GM18511 (cell line): ENCODE data around the gene RIMBP2.
"Not testable (repeated sequence)": the region's sequence is repeated elsewhere in the genome, so short reads cannot be mapped to it uniquely, and the experiment has no call there.

Experiments used
- ATAC-seq: cut with Tn5 transposase; IDR thresholded peaks from one replicate; pipeline ENCODE4 v1.9.1; 2021; ENCODE audit warnings: mild to moderate bottlenecking, moderate library complexity; ENCODE audit not compliant: unreplicated experiment

RIMBP2 gene

GRCh38 chr12:130706885-130707570 lies 9.1 kb downstream of the RIMBP2 start:
- no peak for ATAC-seq

GRCh38 chr12:130706311-130706710 lies 9.8 kb downstream of the RIMBP2 start:
- no peak for ATAC-seq

GRCh38 chr12:130705178-130705822 lies 10.8 kb downstream of the RIMBP2 start:
- ATAC-seq, result no peak

GRCh38 chr12:130704606-130705005 lies 11.5 kb downstream of the RIMBP2 start:
- no peak for ATAC-seq

- ATAC-seq, result no peak
Observed at GRCh38 chr12:130703733-130704375, 12.2 kb downstream of the RIMBP2 start.

- no peak for ATAC-seq
Observed at GRCh38 chr12:130702966-130703732, 12.9 kb downstream of the RIMBP2 start.

GRCh38 chr12:130701402-130701744 lies 14.7 kb downstream of the RIMBP2 start:
- ATAC-seq, result no peak

GRCh38 chr12:130700492-130701401 lies 15.4 kb downstream of the RIMBP2 start:
- ATAC-seq, result no peak

GRCh38 chr12:130698106-130698505 lies 18.0 kb downstream of the RIMBP2 start:
- ATAC-seq, result no peak

- no peak for ATAC-seq
Observed at GRCh38 chr12:130696379-130697100, 19.6 kb downstream of the RIMBP2 start.

- ATAC-seq, result no peak
Observed at GRCh38 chr12:130695061-130695460, 21.0 kb downstream of the RIMBP2 start.

- no peak for ATAC-seq
Observed at GRCh38 chr12:130689408-130690405, 26.4 kb downstream of the RIMBP2 start.

GRCh38 chr12:130688999-130689398 lies 27.1 kb downstream of the RIMBP2 start:
- not testable (repeated sequence) for ATAC-seq

GRCh38 chr12:130687796-130688778 lies 28.0 kb downstream of the RIMBP2 start:
- ATAC-seq, result no peak

- no peak for ATAC-seq
Observed at GRCh38 chr12:130687190-130687589, 28.9 kb downstream of the RIMBP2 start.

GRCh38 chr12:130686511-130686991 lies 29.5 kb downstream of the RIMBP2 start:
- no peak for ATAC-seq

GRCh38 chr12:130685850-130686249 lies 30.2 kb downstream of the RIMBP2 start:
- no peak for ATAC-seq
